GM18861 (cell line): ENCODE results near the gene SUSD4.
"Not testable (repeated sequence)": the region's sequence is repeated elsewhere in the genome, so short reads cannot be mapped to it uniquely, and the experiment has no call there.

Source experiments
- ATAC-seq: cut with Tn5 transposase; IDR thresholded peaks from one replicate; pipeline ENCODE4 v1.9.1; 2021; ENCODE audit not compliant: unreplicated experiment

SUSD4 gene

GRCh38 chr1:223299553-223299952, 64.4 kb downstream of the SUSD4 start:
- no peak for ATAC-seq

DNA sequence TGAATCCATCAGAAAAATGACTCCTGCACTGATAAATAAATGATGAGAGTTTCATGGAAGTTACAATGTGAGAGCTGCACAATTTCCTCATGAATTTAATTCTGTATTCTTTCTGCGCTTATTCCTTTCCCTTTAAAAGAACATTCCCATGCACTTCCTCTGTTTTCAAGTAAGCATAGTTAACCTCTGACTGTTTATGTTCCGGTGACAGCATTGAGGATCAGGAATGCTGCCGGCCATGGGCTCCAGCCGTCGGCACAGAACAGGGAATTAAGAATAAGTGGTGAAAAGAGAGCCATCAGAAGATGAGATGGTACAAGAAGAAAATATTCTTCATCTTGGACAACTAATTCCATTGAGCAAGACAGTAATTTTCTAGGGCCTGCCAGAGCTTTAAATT, 65.3 kb downstream of the SUSD4 start:
- no peak for ATAC-seq

GRCh38 chr1:223297800-223298199, 66.2 kb downstream of the SUSD4 start:
- no peak for ATAC-seq

DNA sequence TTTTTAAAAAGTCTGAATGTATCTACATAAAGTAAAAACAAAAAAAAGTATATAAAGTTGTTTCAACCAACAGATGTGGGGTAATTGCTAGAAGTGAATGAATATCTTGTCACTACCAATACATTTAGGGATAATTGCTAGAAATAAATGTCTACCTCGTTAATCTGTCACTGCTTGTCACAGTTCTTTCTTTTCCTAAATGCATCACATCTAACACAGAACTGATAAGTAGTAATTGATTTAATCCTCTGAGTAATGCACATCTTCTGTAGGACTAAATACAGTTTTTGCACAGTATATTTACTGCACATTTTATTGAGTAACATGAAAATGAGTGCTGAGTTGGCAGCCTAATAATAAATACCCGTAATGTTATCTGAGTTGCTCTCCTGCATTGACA, 72.2 kb downstream of the SUSD4 start:
- no peak for ATAC-seq

- no peak for ATAC-seq
Observed at GRCh38 chr1:223290397-223290796, 73.6 kb downstream of the SUSD4 start.

GRCh38 chr1:223289621-223290020, 74.4 kb downstream of the SUSD4 start:
- no peak for ATAC-seq

DNA sequence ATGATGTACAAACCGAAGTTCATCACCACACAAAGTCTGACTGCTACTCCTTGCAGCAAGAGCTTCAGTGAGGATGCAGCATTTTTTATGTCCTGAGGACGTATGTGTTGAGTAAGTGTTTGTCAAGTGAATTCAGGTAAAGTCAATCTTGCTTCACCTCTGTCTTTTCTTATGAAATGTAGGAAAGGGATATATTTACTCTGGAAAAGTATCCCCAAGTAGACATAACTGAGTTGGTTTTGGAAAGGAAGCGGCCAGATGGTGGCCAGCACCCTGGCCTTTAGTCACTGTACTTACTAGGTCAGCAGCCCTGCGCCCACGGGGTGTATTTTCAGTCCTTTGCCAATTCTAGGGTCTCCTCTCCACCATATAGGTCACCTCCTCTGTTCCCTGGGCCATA, 75.2 kb downstream of the SUSD4 start:
- ATAC-seq = no peak

- no peak for ATAC-seq
Observed at GRCh38 chr1:223285452-223285851, 78.5 kb downstream of the SUSD4 start.

GRCh38 chr1:223283697-223284096, 80.3 kb downstream of the SUSD4 start:
- ATAC-seq = not testable (repeated sequence)

GRCh38 chr1:223278311-223278710, 85.7 kb downstream of the SUSD4 start:
- not testable (repeated sequence) for ATAC-seq

DNA sequence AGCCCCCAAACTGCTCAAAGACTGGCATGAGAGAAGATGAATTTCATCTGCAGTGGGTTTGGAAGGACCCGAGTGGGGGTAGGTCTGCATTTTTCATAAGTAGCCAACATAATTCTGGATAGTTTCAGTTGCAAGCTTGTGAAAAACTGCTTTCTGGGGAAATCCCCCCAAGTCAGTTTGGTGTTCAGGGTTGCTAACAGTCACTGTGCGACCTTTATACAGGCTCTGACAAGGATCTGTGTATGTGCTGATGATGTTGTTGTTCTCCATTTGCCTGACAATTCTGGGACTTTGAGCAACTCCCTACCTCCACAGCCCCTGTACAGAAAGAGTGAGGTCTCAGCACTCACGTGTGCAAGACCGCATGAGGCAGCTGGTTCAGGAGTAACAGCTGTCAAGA, 87.9 kb downstream of the SUSD4 start:
- ATAC-seq = no peak

- ATAC-seq = no peak
Observed at GRCh38 chr1:223273511-223273910, 90.5 kb downstream of the SUSD4 start.

- ATAC-seq = no peak
Observed at GRCh38 chr1:223271085-223271781, 92.7 kb downstream of the SUSD4 start.

DNA sequence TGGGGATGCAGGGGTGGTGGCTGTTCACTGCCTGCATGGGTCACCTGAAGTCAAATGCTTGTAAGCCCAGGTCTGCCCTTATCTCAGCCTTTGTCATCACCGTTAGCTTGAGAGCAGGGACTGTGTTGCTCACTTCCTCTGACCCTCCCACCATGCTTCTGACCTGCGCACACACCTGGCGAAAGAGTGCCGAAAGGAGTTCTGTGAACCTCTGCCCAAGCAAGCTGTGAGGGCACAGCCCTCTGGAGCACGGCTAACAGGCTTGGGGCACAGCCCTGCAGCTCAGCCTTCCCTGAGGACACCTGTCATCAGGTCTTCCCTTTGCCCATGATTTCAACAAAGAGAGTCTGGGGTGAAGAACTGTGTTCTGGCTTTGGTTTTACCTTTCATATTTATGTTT, 93.8 kb downstream of the SUSD4 start:
- ATAC-seq = no peak

GRCh38 chr1:223269006-223269405, 95.0 kb downstream of the SUSD4 start:
- ATAC-seq = no peak

DNA sequence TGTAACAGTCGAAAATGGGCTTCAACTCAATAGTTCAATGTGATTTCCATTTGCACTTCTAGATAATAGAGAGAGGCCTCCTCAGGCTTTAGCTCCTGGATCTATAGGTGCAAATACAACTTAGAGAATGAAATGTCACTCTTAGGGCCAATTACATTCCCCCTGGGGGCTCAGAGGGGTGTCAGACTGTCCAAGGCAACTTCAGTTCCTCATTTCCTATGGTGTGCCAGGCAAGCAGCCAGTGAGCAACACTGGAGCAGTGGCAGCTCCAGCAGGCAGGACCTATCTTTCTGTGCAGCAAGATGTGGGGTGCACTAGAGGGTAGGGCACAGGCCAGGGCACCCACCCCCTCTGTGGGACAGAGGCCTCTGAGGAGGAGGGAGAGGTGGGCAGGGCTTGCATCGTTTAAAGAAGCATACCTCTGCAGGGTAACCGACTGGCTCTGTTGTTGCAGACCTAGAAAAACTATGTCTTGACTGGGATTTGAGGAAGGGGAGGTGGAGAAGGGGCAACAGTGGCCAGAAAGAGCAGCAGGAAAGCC, 97.3 kb downstream of the SUSD4 start:
- ATAC-seq = no peak

DNA sequence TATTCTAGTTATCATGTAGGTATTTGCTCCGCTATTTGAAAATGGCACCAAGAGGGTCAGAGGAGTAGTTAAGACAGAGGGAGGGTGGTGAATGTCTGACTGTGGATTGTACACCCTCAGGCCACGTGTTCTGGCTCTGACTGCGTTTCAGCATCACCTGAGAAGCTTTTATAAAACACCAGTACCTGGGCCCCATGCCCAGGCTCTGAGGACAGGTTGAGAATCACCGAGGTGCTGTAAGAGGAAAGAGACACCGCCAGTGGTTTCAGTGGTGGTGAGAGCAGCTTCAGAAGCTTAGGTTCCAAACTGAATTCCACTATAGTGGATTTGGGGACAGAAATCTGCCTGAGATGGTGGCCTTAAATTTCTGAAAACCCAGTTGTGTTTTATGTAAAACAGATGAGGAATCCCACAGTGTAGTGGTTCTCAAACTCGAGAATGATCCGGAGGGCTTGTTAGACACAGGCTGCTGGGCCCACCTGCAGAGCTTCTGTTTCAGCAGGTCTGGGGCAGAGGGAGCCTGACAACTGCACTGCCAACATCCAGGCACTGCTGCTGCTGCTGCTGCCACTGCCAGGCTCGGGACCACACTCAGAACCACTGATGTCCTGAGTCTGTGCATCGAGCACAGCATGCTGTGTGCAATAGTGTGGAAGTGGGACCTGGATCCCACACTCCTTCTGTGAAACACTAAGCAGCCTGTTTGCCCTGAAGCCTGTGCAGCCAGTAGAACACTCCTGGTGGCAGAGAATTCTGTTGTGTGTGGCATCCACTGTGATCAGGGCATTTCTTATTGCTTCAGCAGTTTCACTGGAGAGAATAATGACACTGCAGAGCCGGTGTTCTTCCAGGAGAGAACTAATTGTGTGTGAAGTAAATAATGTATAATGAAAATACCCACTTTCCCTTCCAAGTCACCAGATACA, 98.7 kb downstream of the SUSD4 start:
- ATAC-seq = no peak

GRCh38 chr1:223264529-223264928, 99.4 kb downstream of the SUSD4 start:
- ATAC-seq = no peak

DNA sequence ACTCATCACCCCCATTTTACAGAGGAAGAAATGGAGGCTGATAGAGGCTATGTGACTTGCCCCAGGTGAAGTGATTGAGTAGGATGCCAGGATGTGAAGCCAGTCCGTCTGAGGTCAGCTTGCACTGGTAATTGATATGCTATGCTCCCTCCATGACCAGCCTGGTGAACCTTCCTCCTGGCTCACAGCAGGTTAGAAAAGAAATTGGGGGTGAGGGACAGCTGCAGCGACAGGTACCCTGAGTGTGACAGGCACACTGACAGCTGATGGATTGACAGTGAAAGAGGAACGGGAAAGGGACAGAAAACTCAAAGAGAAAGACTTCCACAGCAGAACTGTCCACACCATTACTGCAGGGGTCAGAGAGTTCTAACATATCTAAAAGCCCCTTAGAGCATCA, 102.1 kb downstream of the SUSD4 start:
- no peak for ATAC-seq

DNA sequence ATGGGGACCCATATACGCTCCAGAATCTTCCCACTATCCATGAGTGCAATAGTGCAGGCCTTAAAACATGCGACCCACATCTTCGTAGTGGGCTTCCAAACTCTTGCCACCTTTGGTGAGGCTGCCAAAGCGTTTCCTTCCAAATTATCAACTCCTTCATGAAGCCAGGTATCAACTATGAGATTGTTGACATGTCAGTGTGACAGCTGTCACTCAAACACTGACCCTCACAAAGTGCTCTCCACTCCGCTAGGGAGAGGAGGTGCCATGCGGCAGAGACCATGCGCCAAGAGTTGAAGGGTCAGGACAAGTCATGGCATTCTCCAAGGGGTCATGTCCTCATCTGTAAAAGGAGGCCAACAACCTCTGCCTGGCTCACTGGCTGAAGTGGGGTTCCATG, 103.3 kb downstream of the SUSD4 start:
- no peak for ATAC-seq

- ATAC-seq = no peak
Observed at GRCh38 chr1:223259462-223259861, 104.5 kb downstream of the SUSD4 start.

GRCh38 chr1:223258751-223259198, 105.2 kb downstream of the SUSD4 start:
- no peak for ATAC-seq
